GM19438 (cell line): ENCODE measurements around the gene YTHDF1.
"Not testable (repeated sequence)": the region's sequence is repeated elsewhere in the genome, so short reads cannot be mapped to it uniquely, and the experiment has no call there.

Experiments used
- ATAC-seq: cut with Tn5 transposase; IDR thresholded peaks from one replicate; pipeline ENCODE4 v1.9.1; 2021; ENCODE audit warnings: low read depth; ENCODE audit not compliant: unreplicated experiment

Gene YTHDF1

DNA sequence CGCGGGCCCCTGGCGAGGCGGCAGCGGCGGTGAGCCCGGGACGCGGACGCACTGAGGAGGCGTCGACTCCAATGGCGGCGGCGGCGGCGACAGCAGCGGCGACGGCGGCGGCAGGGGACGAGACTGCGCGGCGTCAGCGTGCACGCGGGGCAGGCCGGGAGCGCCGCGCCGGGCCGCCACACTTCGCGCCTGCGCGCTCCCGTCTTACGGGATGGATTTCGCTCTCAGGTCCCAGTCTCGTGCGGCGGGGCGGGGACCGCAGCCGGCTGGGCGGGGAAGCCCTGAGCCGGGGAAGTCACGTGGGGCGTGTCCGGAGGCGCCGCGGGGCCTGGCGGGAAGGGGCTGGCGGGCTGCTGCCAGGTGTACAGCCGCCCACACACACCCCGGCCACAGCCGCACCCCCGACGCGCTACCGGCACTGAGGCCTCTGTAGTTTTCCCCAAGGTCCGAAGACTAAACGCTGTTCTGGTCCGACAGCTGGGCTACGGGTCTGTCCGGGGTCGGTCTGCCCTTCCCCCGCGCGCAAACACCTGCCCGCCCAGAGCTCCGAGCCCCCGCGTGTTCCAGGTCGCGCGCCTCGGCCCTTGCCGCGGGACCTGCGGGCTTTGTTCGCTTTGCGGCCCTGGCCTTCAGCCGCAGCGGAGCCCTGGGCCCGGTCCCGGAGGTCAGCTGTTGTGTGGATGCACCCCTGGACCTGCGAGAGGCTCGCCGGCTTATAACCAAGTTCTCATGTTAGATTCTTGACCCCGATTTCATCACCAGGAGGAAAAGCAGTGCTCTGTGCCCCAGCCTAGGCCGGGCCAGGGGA lies at the start of gene YTHDF1:
YTHDF1 (minus strand) TSS at position 91 of the 808 bp plus-strand sequence. CDS start 239 bp downstream, outside the sequence.
- ATAC-seq, result peak; percentile 85

GRCh38 chr20:63264519-63264918 lies 48.6 kb upstream of the YTHDF1 start:
- ATAC-seq, result no peak

DNA sequence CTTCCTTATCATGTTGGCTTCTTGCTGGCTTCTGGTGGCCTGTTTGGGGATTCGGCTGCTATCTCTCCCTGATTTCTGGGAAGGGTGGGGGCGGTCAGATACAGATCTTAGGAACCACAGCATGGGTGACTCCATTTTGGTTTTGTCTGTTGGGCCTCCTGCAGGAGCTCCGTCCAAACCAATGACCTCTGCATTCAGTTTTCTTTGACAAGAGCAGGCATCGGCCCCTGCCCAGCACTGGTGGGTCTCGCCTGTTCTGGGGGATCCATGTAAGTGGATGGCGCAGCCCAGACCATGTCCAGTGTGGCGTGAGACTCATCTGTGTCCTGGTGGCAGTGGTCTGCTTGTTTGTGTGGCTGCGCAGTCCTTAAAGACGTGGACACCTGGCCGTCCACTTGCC lies 48.1 kb upstream of the YTHDF1 start:
- ATAC-seq, result no peak

GRCh38 chr20:63262836-63263235 lies 46.9 kb upstream of the YTHDF1 start:
- no peak for ATAC-seq

GRCh38 chr20:63261795-63262528 lies 46.0 kb upstream of the YTHDF1 start:
- no peak for ATAC-seq

GRCh38 chr20:63261060-63261794 lies 45.3 kb upstream of the YTHDF1 start:
- no peak for ATAC-seq

- no peak for ATAC-seq
These were observed 44.6 kb upstream of the YTHDF1 start for GRCh38 chr20:63260521-63260920.

GRCh38 chr20:63259734-63260460 lies 44.0 kb upstream of the YTHDF1 start:
- no peak for ATAC-seq

DNA sequence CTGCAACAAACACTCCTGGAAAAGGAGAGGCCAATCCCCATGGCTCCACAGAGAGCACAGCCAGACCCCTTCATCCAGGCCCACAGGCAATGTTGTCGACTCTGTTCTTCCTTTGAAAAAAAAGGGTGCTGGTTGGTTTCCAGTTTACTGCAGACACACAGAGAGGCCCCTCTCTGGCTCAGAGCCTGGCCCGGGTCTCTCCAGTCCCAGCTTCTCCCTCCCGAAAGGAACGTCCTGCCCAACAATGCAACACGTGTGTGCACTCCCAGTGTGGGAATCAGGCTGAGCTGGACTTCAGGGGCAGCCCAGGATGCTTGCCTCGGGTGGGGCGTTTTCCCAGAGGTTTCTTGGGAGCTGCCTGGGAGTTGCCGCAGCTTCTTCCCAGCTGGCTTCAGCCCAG lies 42.9 kb upstream of the YTHDF1 start:
- ATAC-seq, result no peak

DNA sequence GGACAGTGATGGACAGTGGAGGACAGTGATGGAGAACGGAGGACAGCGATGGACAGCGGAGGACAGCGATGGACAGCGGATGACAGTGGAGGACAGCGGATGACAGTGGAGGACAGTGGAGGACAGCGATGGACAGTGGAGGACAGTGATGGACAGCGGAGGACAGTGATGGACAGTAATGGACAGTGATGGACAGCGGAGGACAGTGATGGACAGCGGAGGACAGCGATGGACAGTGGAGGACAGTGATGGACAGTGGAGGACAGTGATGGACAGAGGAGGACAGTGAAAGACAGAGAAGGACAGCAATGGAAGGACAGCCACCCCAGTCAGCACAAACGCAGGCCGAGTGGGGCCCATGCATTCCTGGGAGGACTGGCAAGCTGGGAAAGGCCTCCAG lies 41.7 kb upstream of the YTHDF1 start:
- no peak for ATAC-seq

- no peak for ATAC-seq
These were observed 41.0 kb upstream of the YTHDF1 start for GRCh38 chr20:63256954-63257353.

DNA sequence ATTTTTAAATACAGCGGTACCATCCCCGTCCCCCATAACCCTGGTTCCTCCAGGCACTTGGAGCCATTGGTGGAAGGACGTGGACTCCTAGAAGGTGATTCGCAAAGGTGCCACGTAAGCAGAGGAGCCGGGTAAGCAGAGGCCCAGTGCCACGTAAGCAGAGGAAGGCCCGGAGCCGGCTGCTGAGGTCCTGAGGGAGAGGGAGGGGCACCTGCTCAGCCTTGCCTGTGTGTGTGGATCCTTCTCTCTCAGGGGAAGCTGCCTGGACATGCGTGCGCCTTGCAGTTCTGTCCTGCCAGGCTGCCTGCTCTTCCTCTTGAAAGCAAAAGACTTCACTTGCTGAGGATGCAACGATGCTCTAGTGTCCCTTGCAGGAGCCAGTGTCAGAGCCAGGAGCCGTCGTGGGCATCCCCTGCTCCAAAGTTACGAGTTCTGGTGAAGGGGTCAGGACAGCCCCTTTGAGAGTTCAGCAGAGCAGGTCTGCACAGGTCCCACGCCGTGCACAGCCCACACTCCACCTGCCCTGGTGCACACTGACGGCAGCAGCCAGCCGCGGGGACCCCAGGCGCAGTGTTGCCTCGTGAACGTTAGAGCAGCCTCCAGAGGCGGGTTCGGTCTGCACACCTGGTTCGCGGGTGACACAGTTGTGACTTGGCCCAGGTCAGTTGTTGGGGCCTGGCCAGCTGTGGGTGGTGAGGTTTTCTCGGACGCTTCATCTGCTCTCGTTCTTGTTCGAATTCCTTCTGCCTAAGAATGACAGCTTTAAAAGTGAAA lies 40.2 kb upstream of the YTHDF1 start:
- no peak for ATAC-seq

DNA sequence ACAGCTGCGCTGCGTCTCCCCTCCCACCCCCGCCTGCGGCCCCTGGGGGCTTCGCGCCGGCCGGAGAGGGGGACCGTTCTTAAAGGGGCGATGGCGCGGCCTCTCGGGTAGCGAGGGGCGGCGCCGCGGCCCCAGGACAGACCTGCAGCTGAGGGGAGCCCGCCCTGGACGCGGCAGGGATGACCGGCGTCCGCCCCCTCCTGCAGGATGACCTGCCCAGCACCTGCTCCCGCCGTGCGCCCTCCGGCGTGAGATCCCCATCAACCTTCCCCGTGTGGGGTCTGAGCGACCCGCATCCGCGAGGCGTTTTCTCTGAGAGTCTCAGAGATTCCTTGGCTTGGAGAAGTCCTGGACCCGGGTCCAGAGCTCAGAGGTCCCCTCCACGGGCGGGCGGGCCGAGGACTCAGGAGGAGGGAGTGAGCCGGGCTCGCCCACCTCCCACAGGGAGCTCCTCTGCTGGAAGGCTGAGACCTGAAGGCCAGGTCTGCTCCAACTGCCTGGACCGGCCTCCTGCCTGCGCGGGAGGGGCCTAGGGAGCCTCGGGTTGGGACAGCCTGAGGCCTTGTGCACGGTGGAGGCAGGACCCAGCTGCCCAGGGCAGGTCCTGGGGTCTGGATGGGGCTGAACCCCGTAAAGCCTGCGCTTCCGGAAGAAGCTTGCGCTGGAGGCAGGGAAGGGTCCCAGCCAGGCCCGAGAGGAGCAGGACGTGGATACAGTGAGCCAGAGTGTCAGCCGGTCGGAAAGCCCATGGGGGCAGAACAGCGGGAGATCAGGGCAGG lies 38.9 kb upstream of the YTHDF1 start:
- no peak for ATAC-seq

DNA sequence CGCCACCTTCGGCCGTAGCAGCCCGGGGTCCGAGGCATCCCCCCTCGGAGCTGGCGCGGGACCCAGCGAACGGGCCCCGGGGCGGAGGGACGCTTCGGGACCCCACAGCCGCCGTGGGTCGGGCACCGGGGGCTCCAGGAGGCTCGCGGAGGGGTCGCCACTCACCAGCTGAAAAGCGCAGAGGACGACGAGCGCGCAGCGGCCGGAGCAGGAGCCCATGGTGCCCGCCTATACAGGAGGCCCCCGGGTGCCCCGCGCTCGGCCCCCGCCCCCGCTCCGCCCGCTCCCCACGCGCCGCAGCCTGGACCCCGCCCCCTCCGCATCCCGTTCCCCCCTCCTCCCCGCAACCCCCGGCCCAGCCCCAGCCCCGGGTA lies 38.3 kb upstream of the YTHDF1 start, which contains the start of gene NKAIN4:
NKAIN4 (minus strand) TSS at position 232 of the 374 bp plus-strand sequence; CDS start at position 219, 13 bp downstream.
- no peak for ATAC-seq

DNA sequence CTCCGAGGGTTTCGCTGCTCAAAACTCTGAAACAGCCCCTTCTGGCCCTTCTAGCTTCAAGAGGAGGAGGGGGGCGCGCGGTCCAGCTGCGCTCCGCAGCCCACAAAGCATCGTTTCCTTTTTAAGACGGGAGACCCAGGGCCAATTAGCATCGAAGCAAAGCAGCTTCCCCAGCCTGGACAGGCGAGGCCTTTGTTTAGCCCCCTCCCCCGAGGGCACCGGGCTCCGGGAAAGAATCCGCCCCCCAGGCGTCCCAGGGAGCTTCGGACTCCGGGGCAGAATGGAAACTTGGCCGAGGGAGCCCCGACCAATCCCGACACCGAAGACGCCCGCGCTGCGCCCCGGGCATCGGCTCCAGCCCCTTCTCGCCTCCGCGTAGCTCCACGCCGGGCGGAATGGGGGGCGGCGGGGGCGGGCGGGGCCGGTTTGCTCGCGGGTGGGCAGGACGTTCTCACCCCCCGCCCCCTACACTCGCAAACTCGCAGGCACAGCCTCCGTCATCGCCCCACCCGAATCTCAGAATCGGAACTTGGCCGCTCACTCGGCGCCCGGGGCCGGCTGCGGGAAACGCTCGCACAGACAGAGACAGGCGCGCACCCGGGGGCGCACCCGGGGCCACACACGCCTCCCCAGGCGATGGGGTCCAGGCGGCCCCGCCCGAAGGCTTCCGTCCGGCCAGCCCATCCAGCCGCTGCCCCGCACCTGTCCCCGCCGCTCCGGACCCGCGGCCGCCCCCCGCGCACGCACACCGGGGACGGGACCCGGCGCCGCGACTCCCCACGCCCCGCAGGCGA lies 37.7 kb upstream of the YTHDF1 start:
- no peak for ATAC-seq

DNA sequence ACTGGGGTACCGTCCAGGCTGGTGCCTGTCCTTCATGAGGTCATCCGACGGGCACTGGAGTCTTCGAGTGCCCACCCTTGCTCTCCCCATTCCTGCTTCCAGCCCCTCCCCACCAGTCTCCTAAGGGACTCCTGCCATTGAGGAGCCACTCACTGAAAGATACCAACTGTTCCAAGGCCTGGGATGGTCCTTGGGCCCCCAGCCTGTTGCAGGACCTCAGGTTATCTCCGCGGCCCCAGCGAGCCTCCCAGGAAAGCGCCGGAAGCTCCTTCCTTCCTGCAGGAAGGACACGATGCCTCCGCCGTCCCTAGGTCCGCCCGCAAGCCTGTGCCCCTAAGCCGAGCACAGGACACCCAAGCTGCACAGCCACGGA lies 37.1 kb upstream of the YTHDF1 start:
- ATAC-seq, result no peak

DNA sequence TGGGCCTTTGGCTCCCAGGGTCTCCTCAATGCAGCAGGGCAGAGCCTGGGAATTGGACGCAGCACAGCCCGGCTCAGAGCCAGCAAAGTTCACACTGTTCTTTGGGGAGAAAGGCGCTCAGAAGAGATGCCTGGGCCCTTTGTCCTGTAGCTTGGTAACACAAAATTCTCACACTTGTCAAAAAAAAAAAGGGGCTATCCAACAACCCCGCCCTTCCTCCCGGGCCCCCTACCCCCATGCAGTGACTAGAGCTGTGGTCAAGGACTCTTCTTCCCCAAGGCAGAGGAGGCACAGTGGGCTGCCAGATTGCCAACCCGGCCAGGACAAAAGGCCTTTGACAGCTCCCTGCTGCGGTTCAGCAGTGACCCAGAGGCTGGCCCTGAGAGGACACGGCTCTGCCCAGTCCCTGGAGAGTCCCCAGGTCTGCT lies 36.4 kb upstream of the YTHDF1 start:
- ATAC-seq, result no peak

DNA sequence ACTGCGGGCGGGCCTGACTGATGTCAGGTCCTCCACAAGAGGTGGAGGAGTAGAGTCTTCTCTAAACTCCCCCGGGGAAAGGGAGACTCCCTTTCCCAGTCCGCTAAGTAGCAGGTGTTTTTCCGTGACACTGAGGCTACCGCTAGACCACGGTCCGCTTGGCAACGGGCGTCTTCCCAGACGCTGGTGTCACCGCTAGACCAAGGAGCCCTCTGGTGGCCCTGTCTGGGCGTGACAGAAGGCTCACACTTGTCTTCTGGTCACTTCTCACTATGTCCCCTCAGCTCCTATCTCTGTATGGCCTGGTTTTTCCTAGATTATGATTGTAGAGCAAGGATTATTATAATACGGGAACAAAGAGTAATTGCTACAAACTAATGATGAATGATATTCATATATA lies 35.4 kb upstream of the YTHDF1 start:
- not testable (repeated sequence) for ATAC-seq
